ENCODE results near the gene RNF175. TPM values are rescaled to one million over a fixed set of nuclear protein-coding genes. Genes with fewer than 3 reads are reported as not detected.

Gene RNF175
- total RNA-seq, 2 donors from 2014 or later: 0.37 TPM; not detected in 1

DNA sequence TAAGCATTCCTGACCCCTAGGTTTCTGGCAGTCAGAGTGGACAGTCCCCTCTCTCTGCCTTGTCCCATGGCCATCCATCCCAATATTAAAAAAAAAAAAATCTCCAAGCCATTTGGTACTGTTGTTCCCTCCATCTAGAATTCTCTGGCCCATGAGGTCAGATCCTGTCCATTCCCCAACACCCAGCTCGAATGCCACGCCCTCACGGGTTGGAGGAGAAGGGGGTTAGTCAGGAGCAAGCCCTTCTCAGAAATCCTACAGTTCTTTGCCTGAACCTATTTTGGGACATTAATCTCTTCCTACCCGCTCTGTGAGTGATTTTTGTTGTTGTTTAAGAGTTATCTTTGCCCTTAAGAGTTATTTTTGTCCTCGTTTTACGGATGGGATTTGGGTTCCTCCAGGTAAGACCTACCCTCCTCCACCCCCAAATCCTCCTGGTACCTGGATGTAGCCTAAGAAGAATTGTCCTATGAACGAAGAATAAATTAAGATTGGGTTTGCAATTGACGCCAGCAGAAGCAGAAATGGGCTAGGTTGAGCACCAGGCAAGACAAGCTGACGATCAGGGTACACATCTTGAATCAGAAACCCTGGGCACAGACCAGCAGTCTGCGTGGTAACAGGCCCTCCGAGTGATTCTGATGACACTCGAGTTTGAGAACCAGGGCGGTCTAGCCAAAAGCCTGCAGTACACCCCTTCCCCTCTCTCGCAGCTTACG lies 977 bp downstream of the RNF175 start:
- Histone ChIP-seq H3K27ac (no peak overlapping the region), H3K9ac (ENCODE audit: low read depth in 2 of 2, low read length in 2 of 2) (no peak overlapping the region), H3K4me3 (no peak overlapping the region), H3K4me1 (no peaks in the 10 kb centered on the region), H3K27me3 (peaks cover 16% of the 10 kb centered on the region), H3K9me3 (no peaks in the 10 kb centered on the region), H3K36me3 (no peaks in the 10 kb centered on the region)
- intact Hi-C loops (cut with DNase I): loop anchor here (10.0 kb wide), 1 partner anchor 124 kb away; no protein-coding TSS in a partner anchor
- TF ChIP-seq, protein P1, sequence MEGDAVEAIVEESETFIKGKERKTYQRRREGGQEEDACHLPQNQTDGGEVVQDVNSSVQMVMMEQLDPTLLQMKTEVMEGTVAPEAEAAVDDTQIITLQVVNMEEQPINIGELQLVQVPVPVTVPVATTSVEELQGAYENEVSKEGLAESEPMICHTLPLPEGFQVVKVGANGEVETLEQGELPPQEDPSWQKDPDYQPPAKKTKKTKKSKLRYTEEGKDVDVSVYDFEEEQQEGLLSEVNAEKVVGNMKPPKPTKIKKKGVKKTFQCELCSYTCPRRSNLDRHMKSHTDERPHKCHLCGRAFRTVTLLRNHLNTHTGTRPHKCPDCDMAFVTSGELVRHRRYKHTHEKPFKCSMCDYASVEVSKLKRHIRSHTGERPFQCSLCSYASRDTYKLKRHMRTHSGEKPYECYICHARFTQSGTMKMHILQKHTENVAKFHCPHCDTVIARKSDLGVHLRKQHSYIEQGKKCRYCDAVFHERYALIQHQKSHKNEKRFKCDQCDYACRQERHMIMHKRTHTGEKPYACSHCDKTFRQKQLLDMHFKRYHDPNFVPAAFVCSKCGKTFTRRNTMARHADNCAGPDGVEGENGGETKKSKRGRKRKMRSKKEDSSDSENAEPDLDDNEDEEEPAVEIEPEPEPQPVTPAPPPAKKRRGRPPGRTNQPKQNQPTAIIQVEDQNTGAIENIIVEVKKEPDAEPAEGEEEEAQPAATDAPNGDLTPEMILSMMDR (IDR thresholded peaks at IDR 0.05): no peak
- DNase-seq: no peak

DNA sequence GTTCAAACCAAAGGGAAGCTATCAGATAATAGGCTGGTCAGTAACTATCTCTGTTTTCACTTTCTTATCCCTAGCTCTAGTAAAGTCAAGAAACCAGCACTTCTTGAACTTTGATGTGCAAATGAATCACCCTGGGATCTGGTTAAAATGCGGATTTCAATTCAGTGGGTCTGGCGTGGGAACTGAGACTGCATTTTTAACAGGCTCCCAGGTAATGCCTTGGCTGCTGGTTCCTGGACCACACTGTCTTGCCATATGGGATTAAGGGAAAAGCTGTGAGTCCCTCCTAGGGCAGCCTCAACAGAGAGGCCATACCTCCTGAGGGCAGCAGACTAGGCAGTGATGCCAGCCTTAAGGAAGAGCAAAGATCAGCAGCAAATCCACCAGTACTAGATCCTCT lies 1.7 kb downstream of the RNF175 start:
- TF ChIP-seq, protein P1 (IDR thresholded peaks at IDR 0.05): no peak
- no peak for DNase-seq
- intact Hi-C loops (cut with DNase I): loop anchor here (10.0 kb wide), 1 partner anchor 123 kb away; no protein-coding TSS in a partner anchor
- no peak overlapping the region for H3K27ac ChIP-seq
- no peak overlapping the region for H3K9ac ChIP-seq (ENCODE audit: low read depth in 2 of 2, low read length in 2 of 2)
- H3K27me3 ChIP-seq: peaks cover 16% of the 10 kb centered on the region
- H3K36me3 ChIP-seq: no peaks in the 10 kb centered on the region
- no peak overlapping the region for H3K4me3 ChIP-seq
- H3K9me3 ChIP-seq: no peaks in the 10 kb centered on the region
- H3K4me1 ChIP-seq: no peaks in the 10 kb centered on the region

GRCh38 chr4:153757407-153757806 lies 2.4 kb downstream of the RNF175 start:
- no peaks in the 10 kb centered on the region for H3K9me3 ChIP-seq
- H3K4me3 ChIP-seq: no peak overlapping the region
- intact Hi-C loops (cut with DNase I): loop anchor here (10.0 kb wide), 1 partner anchor 123 kb away; no protein-coding TSS in a partner anchor
- H3K36me3 ChIP-seq: no peaks in the 10 kb centered on the region
- TF ChIP-seq, protein P1 (IDR thresholded peaks at IDR 0.05): no peak
- no peaks in the 10 kb centered on the region for H3K4me1 ChIP-seq
- no peak for DNase-seq
- H3K27ac ChIP-seq: no peak overlapping the region
- no peak overlapping the region for H3K9ac ChIP-seq (ENCODE audit: low read depth in 2 of 2, low read length in 2 of 2)
- peaks cover 16% of the 10 kb centered on the region for H3K27me3 ChIP-seq

- DNase-seq: no peak
- TF ChIP-seq, protein P1 (IDR thresholded peaks at IDR 0.05): no peak
- intact Hi-C loops (cut with DNase I): loop anchor here (10.0 kb wide), 1 partner anchor 120 kb away; no protein-coding TSS in a partner anchor
- peaks cover 16% of the 10 kb centered on the region for H3K27me3 ChIP-seq
- H3K27ac ChIP-seq: no peak overlapping the region
- no peaks in the 10 kb centered on the region for H3K36me3 ChIP-seq
- H3K9ac ChIP-seq (ENCODE audit: low read depth in 2 of 2, low read length in 2 of 2): no peak overlapping the region
- H3K9me3 ChIP-seq: no peaks in the 10 kb centered on the region
- no peak overlapping the region for H3K4me3 ChIP-seq
- H3K4me1 ChIP-seq: no peaks in the 10 kb centered on the region
Observed at GRCh38 chr4:153755186-153755585, 4.6 kb downstream of the RNF175 start.

GRCh38 chr4:153750197-153750817 lies 9.5 kb downstream of the RNF175 start:
- TF ChIP-seq, protein P1 (IDR thresholded peaks at IDR 0.05): peak; percentile 51
- Histone ChIP-seq H3K36me3 (no peaks in the 10 kb centered on the region), H3K4me1 (no peaks in the 10 kb centered on the region), H3K4me3 (no peak overlapping the region), H3K9ac (ENCODE audit: low read depth in 2 of 2, low read length in 2 of 2) (no peak overlapping the region), H3K27me3 (no peaks in the 10 kb centered on the region), H3K27ac (no peak overlapping the region), H3K9me3 (no peaks in the 10 kb centered on the region)
- DNase-seq: peak; percentile 63
- intact Hi-C loops (cut with DNase I): loop anchor here (10.0 kb wide), 1 partner anchor 116 kb away; no protein-coding TSS in a partner anchor

Measured in colonic mucosa (tissue), 4 donors.